Panc1 (cell line): ENCODE data around the gene TRAK1. TPM values are rescaled to one million over a fixed set of nuclear protein-coding genes. Genes with fewer than 3 reads are reported as not detected.

Experiments used
- ATAC-seq: fragments of 200-7000 bp; cut with Tn5 transposase; 2 replicates; pipeline ENCODE4 v1.9.1; 2020; ENCODE audit warnings: mild to moderate bottlenecking, moderate library complexity
- BruUV-seq: library from RNA; stranded (reverse); fragments of 400-500 nt; replicated peaks from 2 replicates; lab custom pipeline; 2021; lab: Mats Ljungman, UMichigan
- CTCF ChIA-PET: fragments of 300-600 bp; sonication (Branson Sonifier 250); formaldehyde crosslinking; loops from one replicate; lab custom pipeline; 2022; ENCODE audit warnings: antibody characterized with exemption; lab: Charles Lee
- POLR2A ChIA-PET: fragments of 300-600 bp; sonication (Branson Sonifier 250); formaldehyde crosslinking; loops from one replicate; lab custom pipeline; 2022; ENCODE audit warnings: antibody characterized with exemption; lab: Charles Lee
- DNase-seq: peaks from one replicate; pipeline ENCODE4 v3.0.0-alpha.2; 2010; ENCODE audit warnings: low read depth, low spot score
- H3K27ac ChIP-seq: 2 replicates; pipeline ENCODE4 v1.5.1; 2011; ENCODE audit warnings: mild to moderate bottlenecking, low read length, inconsistent platforms
- H3K27me3 ChIP-seq: fragments of 200-500 bp; sonication (Bioruptor generic); 2 replicates; pipeline ENCODE4 v1.6.0; 2014; ENCODE audit warnings: low read length, inconsistent platforms; ENCODE audit not compliant: control insufficient read depth, insufficient read depth
- H3K36me3 ChIP-seq: fragments of 200-500 bp; sonication (Bioruptor generic); 2 replicates; pipeline ENCODE4 v1.5.1; 2014; ENCODE audit warnings: inconsistent platforms, mild to moderate bottlenecking, low read length, moderate library complexity; ENCODE audit not compliant: control insufficient read depth, insufficient read depth
- H3K4me1 ChIP-seq: 2 replicates; pipeline ENCODE4 v1.5.1; 2011; ENCODE audit warnings: inconsistent platforms, mild to moderate bottlenecking, low read length, moderate library complexity; ENCODE audit not compliant: control insufficient read depth, insufficient read depth
- H3K4me3 ChIP-seq, 2 experiments: 2 replicates each; pipeline ENCODE4 v1.5.1; 2011 to 2012; ENCODE audit warnings: low read depth in 2 of 2, low read length in 2 of 2, mild to moderate bottlenecking in 2 of 2, inconsistent platforms in 1 of 2, moderate library complexity in 1 of 2
- H3K9me3 ChIP-seq: fragments of 200-500 bp; sonication (Bioruptor generic); 2 replicates; pipeline ENCODE4 v1.5.1; 2014; ENCODE audit warnings: low read depth, mild to moderate bottlenecking, inconsistent platforms, low read length, moderate library complexity; ENCODE audit not compliant: control insufficient read depth, insufficient read depth
- CTCF ChIP-seq: fragments of 450-650 bp; IDR thresholded peaks from 2 replicates; pipeline ENCODE4 v1.5.1; 2017; ENCODE audit warnings: mild to moderate bottlenecking
- POLR2AphosphoS5 ChIP-seq: IDR thresholded peaks from 2 replicates; pipeline ENCODE4 v1.6.1; 2012; ENCODE audit warnings: mild to moderate bottlenecking, low read depth, low read length, moderate library complexity
- REST ChIP-seq, 2 experiments: IDR thresholded peaks; 2 replicates each; pipeline ENCODE4 v1.6.1; 2011 to 2012; ENCODE audit warnings: low read depth in 2 of 2, control low read depth in 1 of 2, low read length in 1 of 2, mild to moderate bottlenecking in 1 of 2, moderate library complexity in 1 of 2; ENCODE audit not compliant: insufficient read depth in 1 of 2
- SIN3A ChIP-seq: IDR thresholded peaks from 2 replicates; pipeline ENCODE4 v1.6.1; 2012; ENCODE audit warnings: low read depth, mild to moderate bottlenecking, low read length, moderate library complexity, borderline replicate concordance; ENCODE audit not compliant: insufficient read depth
- TCF7L2 ChIP-seq: IDR thresholded peaks from 2 replicates; pipeline ENCODE4 v1.6.1; 2011; ENCODE audit warnings: mild to moderate bottlenecking, low read depth, low read length, inconsistent platforms
- in situ Hi-C: cut with HindIII; loops from 2 replicates; pipeline ENCODE4 v1.10.0; 2016; ENCODE audit warnings: low sequenced_read_pairs, low pct_unique_long_range_greater_than_20kb
- intact Hi-C: fragments of 100-400 bp; cut with micrococcal nuclease; formaldehyde crosslinking; loops from one replicate; pipeline ENCODE4 v1.10.0; 2022; ENCODE audit not compliant: unreplicated experiment
- total RNA-seq: library from RNA; stranded (reverse); gene quantifications from one replicate; pipeline ENCODE4 v1.2.1, GENCODE V29; 2021; ENCODE audit not compliant: unreplicated experiment

TRAK1 gene
- total RNA-seq, 1 experiment from 2014 or later, result 38.4 TPM

- no peak for ATAC-seq
- TF ChIP-seq POLR2AphosphoS5 (no peak), SIN3A (no peak), CTCF (no peak), TCF7L2 (no peak), REST (IDR thresholded peaks at IDR 0.05; ENCODE audit: insufficient read depth in 1 of 2, low read depth in 2 of 2, low read length in 1 of 2) (no peak)
- H3K4me3 ChIP-seq, result no peak overlapping the region
- intact Hi-C loops (no loop called here), in situ Hi-C loops (no loop called here)
- no TSS peak for BruUV-seq
- no peaks in the 10 kb centered on the region for H3K36me3 ChIP-seq
- no peaks in the 10 kb centered on the region for H3K4me1 ChIP-seq
- ChIA-PET CTCF (interaction anchor here (0.7 kb wide), 1 partner anchor 13 kb away, joined by 4 read pairs; no protein-coding TSS in a partner anchor), POLR2A (no interaction called here)
- no peak for DNase-seq
- no peak overlapping the region for H3K27ac ChIP-seq
- H3K9me3 ChIP-seq, result no peaks in the 10 kb centered on the region
- H3K27me3 ChIP-seq, result no peaks in the 10 kb centered on the region
Observed at GRCh38 chr3:42144209-42144608, 53.1 kb downstream of the TRAK1 start.

- Histone ChIP-seq H3K9me3 (no peaks in the 10 kb centered on the region), H3K27ac (no peak overlapping the region), H3K4me1 (no peaks in the 10 kb centered on the region), H3K27me3 (no peaks in the 10 kb centered on the region), H3K4me3 (no peak overlapping the region), H3K36me3 (no peaks in the 10 kb centered on the region)
- in situ Hi-C loops, result no loop called here
- no peak for DNase-seq
- TF ChIP-seq POLR2AphosphoS5 (no peak), SIN3A (no peak), REST (IDR thresholded peaks at IDR 0.05; ENCODE audit: insufficient read depth in 1 of 2, low read depth in 2 of 2, low read length in 1 of 2) (no peak), TCF7L2 (no peak), CTCF (no peak)
- ChIA-PET CTCF (no interaction called here), POLR2A (no interaction called here)
- intact Hi-C loops, result no loop called here
- no peak for ATAC-seq
- BruUV-seq, result no TSS peak
Observed at GRCh38 chr3:42148086-42148848, 57.1 kb downstream of the TRAK1 start.
